GM19023 (cell line): ENCODE data around the gene INKA2.
"Not testable (repeated sequence)": the region's sequence is repeated elsewhere in the genome, so short reads cannot be mapped to it uniquely, and the experiment has no call there.

Experiments
- ATAC-seq: cut with Tn5 transposase; IDR thresholded peaks from one replicate; pipeline ENCODE4 v1.9.1; 2021; ENCODE audit warnings: mild to moderate bottlenecking, moderate library complexity; ENCODE audit not compliant: unreplicated experiment

Gene INKA2

GRCh38 chr1:111751906-111752575, 12.8 kb upstream of the INKA2 start:
- ATAC-seq: no peak

- ATAC-seq: no peak
Measured at GRCh38 chr1:111750856-111751255, 11.7 kb upstream of the INKA2 start.

- ATAC-seq: no peak
Measured at GRCh38 chr1:111749628-111750027, 10.4 kb upstream of the INKA2 start.

- ATAC-seq: no peak
Measured at GRCh38 chr1:111747947-111748346, 8.8 kb upstream of the INKA2 start.

- no peak for ATAC-seq
Measured at GRCh38 chr1:111747282-111747734, 8.1 kb upstream of the INKA2 start.

- no peak for ATAC-seq
Measured at GRCh38 chr1:111746614-111746999, 7.4 kb upstream of the INKA2 start.

- ATAC-seq: no peak
Measured at GRCh38 chr1:111745675-111746613, 6.7 kb upstream of the INKA2 start.

- no peak for ATAC-seq
Measured at GRCh38 chr1:111743679-111744101, 4.5 kb upstream of the INKA2 start.

- ATAC-seq: no peak
Measured at GRCh38 chr1:111742938-111743549, 3.8 kb upstream of the INKA2 start.

GRCh38 chr1:111742292-111742691, 3.1 kb upstream of the INKA2 start:
- not testable (repeated sequence) for ATAC-seq

GRCh38 chr1:111739925-111740765, 950 bp upstream of the INKA2 start:
- no peak for ATAC-seq

GRCh38 chr1:111738436-111739193, 580 bp downstream of the INKA2 start:
- peak; percentile 47 for ATAC-seq

GRCh38 chr1:111738133-111738435, 1.1 kb downstream of the INKA2 start:
- ATAC-seq: no peak

- no peak for ATAC-seq
Measured at GRCh38 chr1:111737216-111738132, 1.7 kb downstream of the INKA2 start.

GRCh38 chr1:111736548-111737215, 2.5 kb downstream of the INKA2 start:
- ATAC-seq: no peak

GRCh38 chr1:111735858-111736544, 3.2 kb downstream of the INKA2 start:
- ATAC-seq: no peak

GRCh38 chr1:111735321-111735720, 3.9 kb downstream of the INKA2 start:
- no peak for ATAC-seq

- no peak for ATAC-seq
Measured at GRCh38 chr1:111734856-111735255, 4.3 kb downstream of the INKA2 start.
